ENCODE results near the gene ELAPOR1.

Gene ELAPOR1

DNA sequence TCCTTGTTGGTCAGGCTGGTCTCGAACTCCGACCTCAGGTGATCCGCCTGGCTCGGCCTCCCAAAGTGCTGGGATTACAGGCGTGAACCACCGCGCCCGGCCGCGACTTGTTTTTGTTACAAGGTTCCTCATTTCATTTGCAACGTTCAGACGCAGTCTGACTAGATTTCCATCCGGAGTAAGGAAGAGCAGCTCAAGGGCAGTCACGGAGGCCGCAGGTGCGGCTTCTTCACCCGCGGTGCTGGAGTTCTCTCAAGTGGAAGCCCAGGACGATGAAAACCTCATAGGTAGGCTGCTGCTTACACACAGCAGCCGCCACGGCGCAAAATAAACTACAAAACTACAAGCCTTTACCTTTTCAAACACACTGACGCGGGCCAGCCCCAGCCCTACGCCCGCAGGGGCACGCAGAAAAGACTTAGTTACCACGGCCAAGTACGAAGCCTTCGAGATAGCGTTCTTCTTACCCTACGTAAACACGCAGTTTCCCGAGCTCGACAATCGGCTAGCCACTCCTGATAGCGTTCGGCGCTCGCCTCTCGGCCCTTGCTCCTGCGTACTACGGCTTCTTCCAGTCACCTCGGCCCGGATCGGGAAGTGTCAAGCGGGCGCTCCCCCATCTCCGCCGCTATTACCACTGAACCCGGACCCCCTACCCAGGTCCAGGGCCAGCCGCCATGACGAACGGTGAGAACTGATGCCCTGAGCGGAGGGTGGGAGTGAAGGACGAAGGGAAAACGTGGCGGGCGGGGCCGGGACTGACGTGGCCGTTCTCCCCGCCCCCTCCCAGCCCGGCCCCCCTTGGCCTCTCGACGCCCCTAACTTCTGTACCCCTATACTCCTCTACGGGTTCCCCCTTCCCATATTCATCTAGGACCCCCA is 23.5 kb upstream of the ELAPOR1 start, which contains the start of gene TMEM167B:
Gene TMEM167B, plus strand, starts transcription at position 569 of the 882 bp plus-strand sequence. Its CDS starts 109 bp downstream, at position 678.
- H2BK120ac ChIP-seq (ENCODE audit: low read depth, low read length): no peak within 1 kb of the TSS
- peak within 1 kb of the TSS; percentile 95 for H2AFZ ChIP-seq (ENCODE audit: low read length)
- no peak within 1 kb of the TSS for H2AK5ac ChIP-seq (ENCODE audit: low read depth, low read length)
- H3K14ac ChIP-seq (ENCODE audit: low read length): no peak within 1 kb of the TSS
- peak within 1 kb of the TSS; percentile 70 for H3K27ac ChIP-seq (replicated peaks; ENCODE audit: low read length)
- no peak within 1 kb of the TSS for H4K91ac ChIP-seq (ENCODE audit: low read depth, low read length, poor library complexity)
- no peak within 1 kb of the TSS for H3K4ac ChIP-seq (ENCODE audit: low read length)
- WGBS, 2 donors (ENCODE audit: extremely low coverage in 2 of 2, insufficient read length in 2 of 2, insufficient replicate concordance in 1 of 2): no CpG with 5 or more reads among the region's 67 CpGs
- H2BK12ac ChIP-seq (ENCODE audit: low read length): no peak within 1 kb of the TSS
- no peaks in the 10 kb centered on the region for H3K27me3 ChIP-seq (ENCODE audit: control insufficient read depth in 3 of 3, insufficient read depth in 3 of 3, low read depth in 1 of 3, low read length in 3 of 3)
- no peak within 1 kb of the TSS for H2BK15ac ChIP-seq (ENCODE audit: low read length)
- H3K4me1 ChIP-seq (ENCODE audit: control insufficient read depth in 2 of 2, insufficient read depth in 1 of 2, low read depth in 1 of 2, low read length in 2 of 2): peaks cover 3 to 5% of the 10 kb centered on the region in 2 donors
- no peaks in the 10 kb centered on the region for H3K79me1 ChIP-seq (ENCODE audit: low read depth, low read length)
- H3K36me3 ChIP-seq (replicated peaks in 1 of 2; ENCODE audit: control insufficient read depth in 2 of 2, insufficient read depth in 2 of 2, low read length in 2 of 2): peaks cover 5 to 26% of the 10 kb centered on the region in 2 donors
- peak within 1 kb of the TSS; percentile 83 to 91 for H3K4me3 ChIP-seq (ENCODE audit: low read length in 2 of 2)
- peak within 1 kb of the TSS; percentile 99 for H3K23ac ChIP-seq (ENCODE audit: low read depth, low read length, poor library complexity)
- H3K9ac ChIP-seq (ENCODE audit: low read depth, low read length, poor library complexity): peak within 1 kb of the TSS; percentile 96
- H2BK5ac ChIP-seq (ENCODE audit: low read length): peak within 1 kb of the TSS; percentile 87
- H3K4me2 ChIP-seq (ENCODE audit: insufficient read depth, low read length, poor library complexity, severe bottlenecking): peak within 1 kb of the TSS; percentile 77
- DNase-seq (ENCODE audit: low spot score): peak; percentile 84
- H3K18ac ChIP-seq (ENCODE audit: low read length): peak within 1 kb of the TSS; percentile 96
- peaks cover 0 to 5% of the 10 kb centered on the region in 2 donors for H3K9me3 ChIP-seq (replicated peaks in 1 of 2; ENCODE audit: control insufficient read depth in 2 of 2, insufficient read depth in 1 of 2, low read depth in 1 of 2, low read length in 2 of 2)
- no peak within 1 kb of the TSS for H4K8ac ChIP-seq (ENCODE audit: low read depth, low read length)

DNA sequence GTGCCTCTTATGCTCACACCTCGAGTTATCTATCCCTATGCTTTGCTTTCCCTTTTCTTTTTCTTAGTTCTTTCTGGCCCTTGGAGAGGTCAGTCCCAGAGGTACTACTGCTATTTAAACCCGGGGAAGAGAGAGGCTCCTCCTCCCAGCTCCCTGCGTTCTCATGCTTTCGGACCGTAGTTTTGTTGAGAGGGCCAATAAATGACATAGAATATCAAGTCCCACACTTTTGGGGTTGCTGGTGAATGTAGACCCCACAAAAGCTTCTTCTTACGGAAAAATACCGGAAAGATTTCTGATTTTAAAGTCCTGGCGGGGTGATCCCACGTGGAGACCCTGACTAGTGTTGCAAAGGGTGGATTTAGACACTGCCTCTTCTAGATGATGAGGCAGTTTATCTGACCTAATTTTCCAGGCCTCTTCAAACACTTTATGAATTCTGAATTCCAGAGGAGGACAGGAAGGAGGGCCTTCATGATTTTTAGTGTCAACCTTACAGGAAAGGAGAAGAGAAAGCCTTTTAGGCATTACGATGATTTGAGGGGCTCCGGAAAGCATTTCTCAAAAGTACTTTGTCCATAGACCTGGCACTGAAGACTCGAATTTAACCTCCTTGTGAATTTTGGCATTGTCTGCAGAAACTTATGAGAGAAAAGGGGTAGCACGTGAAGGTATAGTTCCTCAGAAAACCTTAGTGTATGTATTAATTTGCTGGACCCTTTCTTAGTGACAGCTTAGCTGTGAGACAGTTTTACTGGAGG is 22.7 kb upstream of the ELAPOR1 start:
- no peak for DNase-seq (ENCODE audit: low spot score)
- WGBS, 2 donors (ENCODE audit: extremely low coverage in 2 of 2, insufficient read length in 2 of 2, insufficient replicate concordance in 1 of 2): no CpG with 5 or more reads among the region's 13 CpGs
- H4K91ac ChIP-seq (ENCODE audit: low read depth, low read length, poor library complexity): no peak overlapping the region
- H2AFZ ChIP-seq (ENCODE audit: low read length): peak overlapping the region; percentile 95
- peak overlapping the region; percentile 87 for H2BK5ac ChIP-seq (ENCODE audit: low read length)
- H3K9ac ChIP-seq (ENCODE audit: low read depth, low read length, poor library complexity): peak overlapping the region; percentile 96
- H3K4ac ChIP-seq (ENCODE audit: low read length): no peak overlapping the region
- no peak overlapping the region for H4K8ac ChIP-seq (ENCODE audit: low read depth, low read length)
- H2BK15ac ChIP-seq (ENCODE audit: low read length): no peak overlapping the region
- peaks cover 3 to 5% of the 10 kb centered on the region in 2 donors for H3K4me1 ChIP-seq (ENCODE audit: control insufficient read depth in 2 of 2, insufficient read depth in 1 of 2, low read depth in 1 of 2, low read length in 2 of 2)
- peak overlapping the region; percentile 96 for H3K18ac ChIP-seq (ENCODE audit: low read length)
- no peak overlapping the region for H3K23ac ChIP-seq (ENCODE audit: low read depth, low read length, poor library complexity)
- peak overlapping the region; percentile 83 to 91 for H3K4me3 ChIP-seq (ENCODE audit: low read length in 2 of 2)
- no peak overlapping the region for H3K14ac ChIP-seq (ENCODE audit: low read length)
- peaks cover 5 to 29% of the 10 kb centered on the region in 2 donors for H3K36me3 ChIP-seq (replicated peaks in 1 of 2; ENCODE audit: control insufficient read depth in 2 of 2, insufficient read depth in 2 of 2, low read length in 2 of 2)
- no peak overlapping the region for H2BK12ac ChIP-seq (ENCODE audit: low read length)
- peaks cover 0 to 5% of the 10 kb centered on the region in 2 donors for H3K9me3 ChIP-seq (replicated peaks in 1 of 2; ENCODE audit: control insufficient read depth in 2 of 2, insufficient read depth in 1 of 2, low read depth in 1 of 2, low read length in 2 of 2)
- H3K79me1 ChIP-seq (ENCODE audit: low read depth, low read length): no peaks in the 10 kb centered on the region
- no peak overlapping the region for H2AK5ac ChIP-seq (ENCODE audit: low read depth, low read length)
- no peak overlapping the region for H2BK120ac ChIP-seq (ENCODE audit: low read depth, low read length)
- no peaks in the 10 kb centered on the region for H3K27me3 ChIP-seq (ENCODE audit: control insufficient read depth in 3 of 3, insufficient read depth in 3 of 3, low read depth in 1 of 3, low read length in 3 of 3)
- peak overlapping the region; percentile 70 for H3K27ac ChIP-seq (replicated peaks; ENCODE audit: low read length)
- peak overlapping the region; percentile 55 for H3K4me2 ChIP-seq (ENCODE audit: insufficient read depth, low read length, poor library complexity, severe bottlenecking)

DNA sequence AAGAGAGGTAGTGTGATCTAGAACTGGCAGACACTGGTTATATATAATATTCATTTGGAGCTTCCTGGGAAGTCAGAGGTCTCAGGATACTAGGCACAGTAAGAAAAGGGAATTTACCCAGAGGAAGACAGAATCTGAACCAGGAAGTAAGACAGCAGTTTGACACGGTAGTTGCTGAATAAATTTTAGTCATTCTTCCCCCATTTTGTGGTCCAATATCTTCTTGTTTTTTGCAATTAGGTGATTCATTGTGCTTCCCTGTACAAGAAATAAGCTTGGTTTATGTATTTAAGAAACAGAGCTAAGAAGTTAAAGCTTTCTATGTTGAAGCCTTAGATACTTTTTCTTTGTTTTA is 22.1 kb upstream of the ELAPOR1 start:
- Histone ChIP-seq H3K9ac (ENCODE audit: low read depth, low read length, poor library complexity) (no peak overlapping the region), H3K4me2 (ENCODE audit: insufficient read depth, low read length, poor library complexity, severe bottlenecking) (no peak overlapping the region), H3K4me3 (ENCODE audit: low read length in 2 of 2) (peak overlapping the region in 1 of 2 donors; percentile 83), H4K8ac (ENCODE audit: low read depth, low read length) (no peak overlapping the region), H2AK5ac (ENCODE audit: low read depth, low read length) (no peak overlapping the region), H3K27ac (replicated peaks; ENCODE audit: low read length) (no peak overlapping the region), H3K9me3 (replicated peaks in 1 of 2; ENCODE audit: control insufficient read depth in 2 of 2, insufficient read depth in 1 of 2, low read depth in 1 of 2, low read length in 2 of 2) (peaks cover 0 to 5% of the 10 kb centered on the region in 2 donors), H2BK120ac (ENCODE audit: low read depth, low read length) (no peak overlapping the region), H2BK5ac (ENCODE audit: low read length) (no peak overlapping the region), H3K4me1 (ENCODE audit: control insufficient read depth in 2 of 2, insufficient read depth in 1 of 2, low read depth in 1 of 2, low read length in 2 of 2) (peaks cover 3 to 5% of the 10 kb centered on the region in 2 donors), H3K23ac (ENCODE audit: low read depth, low read length, poor library complexity) (no peak overlapping the region), H3K18ac (ENCODE audit: low read length) (no peak overlapping the region), H3K27me3 (ENCODE audit: control insufficient read depth in 3 of 3, insufficient read depth in 3 of 3, low read depth in 1 of 3, low read length in 3 of 3) (no peaks in the 10 kb centered on the region), H3K79me1 (ENCODE audit: low read depth, low read length) (no peaks in the 10 kb centered on the region), H4K91ac (ENCODE audit: low read depth, low read length, poor library complexity) (no peak overlapping the region), H3K36me3 (replicated peaks in 1 of 2; ENCODE audit: control insufficient read depth in 2 of 2, insufficient read depth in 2 of 2, low read length in 2 of 2) (peaks cover 5 to 34% of the 10 kb centered on the region in 2 donors), H3K4ac (ENCODE audit: low read length) (no peak overlapping the region), H2BK15ac (ENCODE audit: low read length) (no peak overlapping the region), H2AFZ (ENCODE audit: low read length) (no peak overlapping the region), H3K14ac (ENCODE audit: low read length) (no peak overlapping the region), H2BK12ac (ENCODE audit: low read length) (no peak overlapping the region)
- no CpG with 5 or more reads among the region's 1 CpG for WGBS, 2 donors (ENCODE audit: extremely low coverage in 2 of 2, insufficient read length in 2 of 2, insufficient replicate concordance in 1 of 2)
- DNase-seq (ENCODE audit: low spot score): no peak

DNA sequence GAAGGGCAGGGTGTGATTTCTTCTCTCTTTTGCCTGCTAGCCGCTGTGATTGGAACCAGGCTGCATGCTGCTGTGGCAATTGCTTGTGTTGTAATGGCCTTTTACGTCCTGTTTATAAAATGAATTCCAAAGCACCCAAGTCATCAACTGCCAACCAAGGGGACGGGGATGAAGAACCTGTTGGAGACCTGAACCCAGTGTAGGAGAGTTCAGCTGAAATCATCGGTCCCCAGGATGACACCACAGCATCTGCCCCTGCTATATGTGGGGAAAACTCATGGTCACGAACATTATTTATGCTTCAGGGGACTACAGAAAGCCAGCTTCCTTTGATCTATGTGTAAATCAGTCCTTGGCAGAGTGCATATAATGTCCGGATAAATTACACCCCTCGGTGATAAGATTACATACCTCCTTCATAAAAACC is 19.5 kb upstream of the ELAPOR1 start:
- no peak overlapping the region for H3K18ac ChIP-seq (ENCODE audit: low read length)
- no peak overlapping the region for H2AK5ac ChIP-seq (ENCODE audit: low read depth, low read length)
- H3K27ac ChIP-seq (replicated peaks; ENCODE audit: low read length): no peak overlapping the region
- no peak overlapping the region for H3K23ac ChIP-seq (ENCODE audit: low read depth, low read length, poor library complexity)
- H3K4me2 ChIP-seq (ENCODE audit: insufficient read depth, low read length, poor library complexity, severe bottlenecking): no peak overlapping the region
- no peak for DNase-seq (ENCODE audit: low spot score)
- H3K79me1 ChIP-seq (ENCODE audit: low read depth, low read length): no peaks in the 10 kb centered on the region
- no peak overlapping the region for H4K91ac ChIP-seq (ENCODE audit: low read depth, low read length, poor library complexity)
- WGBS, 2 donors (ENCODE audit: extremely low coverage in 2 of 2, insufficient read length in 2 of 2, insufficient replicate concordance in 1 of 2): no CpG with 5 or more reads among the region's 7 CpGs
- H2BK15ac ChIP-seq (ENCODE audit: low read length): no peak overlapping the region
- no peak overlapping the region for H3K4ac ChIP-seq (ENCODE audit: low read length)
- H3K9me3 ChIP-seq (replicated peaks in 1 of 2; ENCODE audit: control insufficient read depth in 2 of 2, insufficient read depth in 1 of 2, low read depth in 1 of 2, low read length in 2 of 2): peaks cover 0 to 3% of the 10 kb centered on the region in 2 donors
- H2BK5ac ChIP-seq (ENCODE audit: low read length): no peak overlapping the region
- H3K27me3 ChIP-seq (ENCODE audit: control insufficient read depth in 3 of 3, insufficient read depth in 3 of 3, low read depth in 1 of 3, low read length in 3 of 3): no peaks in the 10 kb centered on the region
- H3K36me3 ChIP-seq (replicated peaks in 1 of 2; ENCODE audit: control insufficient read depth in 2 of 2, insufficient read depth in 2 of 2, low read length in 2 of 2): peaks cover 5 to 36% of the 10 kb centered on the region in 2 donors
- no peak overlapping the region for H2BK120ac ChIP-seq (ENCODE audit: low read depth, low read length)
- H2BK12ac ChIP-seq (ENCODE audit: low read length): no peak overlapping the region
- H2AFZ ChIP-seq (ENCODE audit: low read length): no peak overlapping the region
- H3K4me3 ChIP-seq (ENCODE audit: low read length in 2 of 2): no peak overlapping the region
- no peak overlapping the region for H3K14ac ChIP-seq (ENCODE audit: low read length)
- H3K9ac ChIP-seq (ENCODE audit: low read depth, low read length, poor library complexity): no peak overlapping the region
- H3K4me1 ChIP-seq (ENCODE audit: control insufficient read depth in 2 of 2, insufficient read depth in 1 of 2, low read depth in 1 of 2, low read length in 2 of 2): peaks cover 3 to 5% of the 10 kb centered on the region in 2 donors
- H4K8ac ChIP-seq (ENCODE audit: low read depth, low read length): no peak overlapping the region
